B cell (primary cell): ENCODE data around the gene SLC6A12.

ENCODE experiments used
- CTCF ChIP-seq: fragments of 200-600 bp; IDR thresholded peaks from one replicate; pipeline ENCODE4 v1.8.0; 2022; ENCODE audit warnings: antibody characterized with exemption, mild to moderate bottlenecking
- EZH2 ChIP-seq: IDR thresholded peaks from 2 replicates; pipeline ENCODE4 v1.6.1; 2012; ENCODE audit warnings: borderline replicate concordance, low read depth, mild to moderate bottlenecking, moderate library complexity, low read length; ENCODE audit not compliant: insufficient read depth, poor library complexity, severe bottlenecking

DNA sequence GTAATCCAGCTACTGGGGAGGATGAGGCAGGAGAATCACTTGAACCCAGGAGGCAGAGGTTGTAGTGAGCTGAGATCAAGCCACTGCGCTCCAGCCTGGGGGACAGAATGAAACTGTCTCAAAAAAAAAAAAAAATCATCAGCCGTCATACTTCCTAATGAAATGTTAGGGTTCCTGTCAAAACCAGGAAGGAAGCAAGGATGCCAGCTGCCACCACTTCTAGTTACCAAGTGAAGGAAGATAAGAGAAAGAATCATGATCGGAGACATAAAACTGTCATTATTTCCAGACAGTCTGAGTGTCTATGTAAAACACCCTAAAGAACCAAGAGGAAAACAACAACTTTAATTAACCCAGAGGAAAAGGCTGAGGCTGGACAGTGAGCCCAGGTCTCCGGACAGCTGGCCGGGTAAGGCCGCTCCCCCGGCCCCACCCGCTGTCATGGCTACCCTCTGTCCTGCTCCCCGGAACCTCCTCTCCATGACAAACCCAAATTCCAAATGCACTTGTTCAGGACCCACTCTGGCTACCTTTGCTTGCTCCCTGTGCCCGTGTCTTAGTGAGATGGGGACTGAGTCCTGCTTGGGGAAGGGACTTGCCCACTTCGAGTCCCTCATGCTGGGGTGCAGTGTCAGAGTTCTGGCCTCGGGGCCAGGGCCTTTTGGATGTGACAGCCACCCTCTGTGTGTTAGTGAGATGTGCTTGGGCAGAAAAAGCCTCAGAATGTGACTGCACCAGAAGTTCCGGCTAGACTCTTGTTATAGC is 29.0 kb downstream of the SLC6A12 start:
- no peak for TF ChIP-seq CTCF
- no peak for TF ChIP-seq EZH2
